Measurements from ENCODE around the gene NSF.
A peak's percentile ranks its signal among the peaks of the same experiment; 100 is the strongest.

The NSF gene

DNA sequence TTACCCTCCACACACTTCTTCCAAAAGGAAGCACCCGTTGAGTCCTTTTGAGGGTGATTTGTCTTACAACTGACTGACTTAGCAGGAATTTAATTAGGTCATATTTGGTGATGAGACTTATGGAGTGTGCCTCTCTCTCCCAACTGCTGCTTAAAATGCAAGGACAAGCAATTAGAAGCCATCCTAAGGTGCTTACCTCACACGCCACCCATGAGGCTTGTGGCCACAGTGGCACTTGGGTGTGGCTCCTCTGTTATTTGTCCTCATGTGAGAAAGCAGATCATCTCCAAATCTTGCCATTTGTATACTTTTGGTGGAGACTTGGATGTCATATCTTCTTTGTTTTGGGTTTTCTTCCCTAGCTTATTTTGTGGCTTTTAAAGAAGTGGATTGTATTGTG is 166.4 kb downstream of the NSF start:
- ATAC-seq: no peak
- TF ChIP-seq OSR1 (CRISPR knock-in tag; IDR thresholded peaks at IDR 0.05) (no peak), CSDC2 (CRISPR knock-in tag; IDR thresholded peaks at IDR 0.05) (no peak), ZFP3 (CRISPR knock-in tag; IDR thresholded peaks at IDR 0.05) (no peak), ZNF8 (CRISPR knock-in tag; IDR thresholded peaks at IDR 0.05) (no peak), ZNF565 (CRISPR knock-in tag; conservative IDR thresholded peaks at IDR 0.05; ENCODE audit: low read depth) (no peak), ZC3H10 (CRISPR knock-in tag; IDR thresholded peaks at IDR 0.05) (no peak), ARNTL (CRISPR knock-in tag; IDR thresholded peaks at IDR 0.05; ENCODE audit: borderline replicate concordance, low read depth) (no peak), SNAI2 (CRISPR knock-in tag; IDR thresholded peaks at IDR 0.05) (no peak), TCF4 (CRISPR knock-in tag; IDR thresholded peaks at IDR 0.05; ENCODE audit: borderline replicate concordance) (no peak), BACH2 (CRISPR knock-in tag; IDR thresholded peaks at IDR 0.05; ENCODE audit: borderline replicate concordance) (no peak), ZFP30 (CRISPR knock-in tag; IDR thresholded peaks at IDR 0.05) (no peak), GLIS3 (CRISPR knock-in tag; IDR thresholded peaks at IDR 0.05) (no peak), PPARA (CRISPR knock-in tag; IDR thresholded peaks at IDR 0.05; ENCODE audit: borderline replicate concordance) (no peak)

- ATAC-seq: peak; percentile 40; the same call in 1 of the 3 replicates
Observed at GRCh38 chr17:46757588-46757987, 167.1 kb downstream of the NSF start.

GRCh38 chr17:46758614-46759013 is 168.1 kb downstream of the NSF start:
- TF ChIP-seq ISL1 (CRISPR knock-in tag; IDR thresholded peaks at IDR 0.05) (no peak), GLIS3 (CRISPR knock-in tag; IDR thresholded peaks at IDR 0.05) (no peak), CSRNP3 (CRISPR knock-in tag; IDR thresholded peaks at IDR 0.05) (no peak), PPARA (CRISPR knock-in tag; IDR thresholded peaks at IDR 0.05; ENCODE audit: borderline replicate concordance) (no peak), BACH2 (CRISPR knock-in tag; IDR thresholded peaks at IDR 0.05; ENCODE audit: borderline replicate concordance) (no peak), CSDC2 (CRISPR knock-in tag; IDR thresholded peaks at IDR 0.05) (no peak), TOX (CRISPR knock-in tag; IDR thresholded peaks at IDR 0.05; ENCODE audit: borderline replicate concordance) (no peak), TCF4 (CRISPR knock-in tag; IDR thresholded peaks at IDR 0.05; ENCODE audit: borderline replicate concordance) (no peak), ZFP3 (CRISPR knock-in tag; IDR thresholded peaks at IDR 0.05) (no peak), ZNF70 (CRISPR knock-in tag; IDR thresholded peaks at IDR 0.05) (no peak)
- no peak for ATAC-seq

GRCh38 chr17:46759141-46759540 is 168.7 kb downstream of the NSF start:
- ATAC-seq: no peak
- no peak for TF ChIP-seq CSDC2 (CRISPR knock-in tag; IDR thresholded peaks at IDR 0.05)
- TF ChIP-seq, protein P1, sequence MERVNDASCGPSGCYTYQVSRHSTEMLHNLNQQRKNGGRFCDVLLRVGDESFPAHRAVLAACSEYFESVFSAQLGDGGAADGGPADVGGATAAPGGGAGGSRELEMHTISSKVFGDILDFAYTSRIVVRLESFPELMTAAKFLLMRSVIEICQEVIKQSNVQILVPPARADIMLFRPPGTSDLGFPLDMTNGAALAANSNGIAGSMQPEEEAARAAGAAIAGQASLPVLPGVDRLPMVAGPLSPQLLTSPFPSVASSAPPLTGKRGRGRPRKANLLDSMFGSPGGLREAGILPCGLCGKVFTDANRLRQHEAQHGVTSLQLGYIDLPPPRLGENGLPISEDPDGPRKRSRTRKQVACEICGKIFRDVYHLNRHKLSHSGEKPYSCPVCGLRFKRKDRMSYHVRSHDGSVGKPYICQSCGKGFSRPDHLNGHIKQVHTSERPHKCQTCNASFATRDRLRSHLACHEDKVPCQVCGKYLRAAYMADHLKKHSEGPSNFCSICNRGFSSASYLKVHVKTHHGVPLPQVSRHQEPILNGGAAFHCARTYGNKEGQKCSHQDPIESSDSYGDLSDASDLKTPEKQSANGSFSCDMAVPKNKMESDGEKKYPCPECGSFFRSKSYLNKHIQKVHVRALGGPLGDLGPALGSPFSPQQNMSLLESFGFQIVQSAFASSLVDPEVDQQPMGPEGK (CRISPR knock-in tag; IDR thresholded peaks at IDR 0.05; ENCODE audit: borderline replicate concordance): no peak
- TF ChIP-seq ZNF8 (CRISPR knock-in tag; IDR thresholded peaks at IDR 0.05): no peak
- TF ChIP-seq GLIS3 (CRISPR knock-in tag; IDR thresholded peaks at IDR 0.05): no peak
- TF ChIP-seq ISL1 (CRISPR knock-in tag; IDR thresholded peaks at IDR 0.05): no peak
- TF ChIP-seq ESRRG (CRISPR knock-in tag; IDR thresholded peaks at IDR 0.05): no peak
- no peak for TF ChIP-seq TCF4 (CRISPR knock-in tag; IDR thresholded peaks at IDR 0.05; ENCODE audit: borderline replicate concordance)
- no peak for TF ChIP-seq ZC3H10 (CRISPR knock-in tag; IDR thresholded peaks at IDR 0.05)
- no peak for TF ChIP-seq ZNF70 (CRISPR knock-in tag; IDR thresholded peaks at IDR 0.05)
- TF ChIP-seq OSR1 (CRISPR knock-in tag; IDR thresholded peaks at IDR 0.05): no peak

DNA sequence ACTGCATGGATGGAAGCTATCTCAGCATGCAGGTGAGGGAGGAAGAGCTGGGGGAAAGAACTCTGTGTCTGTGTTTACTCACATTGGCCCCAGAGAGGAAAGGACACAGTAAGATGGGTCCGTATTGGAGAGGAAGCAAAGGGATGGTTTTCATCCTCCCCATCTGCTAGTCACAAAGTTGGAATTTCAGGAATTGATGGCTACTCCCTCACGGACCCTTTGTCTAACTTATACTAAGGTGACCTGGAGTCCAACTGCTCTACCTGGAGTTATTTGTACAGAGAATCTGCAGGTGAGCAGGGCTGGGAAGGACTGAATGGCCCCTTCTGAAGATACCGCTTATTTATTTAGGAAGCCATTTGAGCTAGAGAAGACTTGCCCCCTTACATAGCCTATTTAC is 172.9 kb downstream of the NSF start:
- no peak for ATAC-seq

More for the DNA sequence above, 172.9 kb downstream of the NSF start:
- TF ChIP-seq, protein P2, sequence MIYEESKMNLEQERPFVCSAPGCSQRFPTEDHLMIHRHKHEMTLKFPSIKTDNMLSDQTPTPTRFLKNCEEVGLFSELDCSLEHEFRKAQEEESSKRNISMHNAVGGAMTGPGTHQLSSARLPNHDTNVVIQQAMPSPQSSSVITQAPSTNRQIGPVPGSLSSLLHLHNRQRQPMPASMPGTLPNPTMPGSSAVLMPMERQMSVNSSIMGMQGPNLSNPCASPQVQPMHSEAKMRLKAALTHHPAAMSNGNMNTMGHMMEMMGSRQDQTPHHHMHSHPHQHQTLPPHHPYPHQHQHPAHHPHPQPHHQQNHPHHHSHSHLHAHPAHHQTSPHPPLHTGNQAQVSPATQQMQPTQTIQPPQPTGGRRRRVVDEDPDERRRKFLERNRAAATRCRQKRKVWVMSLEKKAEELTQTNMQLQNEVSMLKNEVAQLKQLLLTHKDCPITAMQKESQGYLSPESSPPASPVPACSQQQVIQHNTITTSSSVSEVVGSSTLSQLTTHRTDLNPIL (CRISPR knock-in tag; IDR thresholded peaks at IDR 0.05; ENCODE audit: low read depth): no peak
- no peak for TF ChIP-seq ISL1 (CRISPR knock-in tag; IDR thresholded peaks at IDR 0.05)
- TF ChIP-seq, protein P1 (CRISPR knock-in tag; IDR thresholded peaks at IDR 0.05; ENCODE audit: borderline replicate concordance): no peak
- no peak for TF ChIP-seq OSR1 (CRISPR knock-in tag; IDR thresholded peaks at IDR 0.05)
- TF ChIP-seq, protein P3, sequence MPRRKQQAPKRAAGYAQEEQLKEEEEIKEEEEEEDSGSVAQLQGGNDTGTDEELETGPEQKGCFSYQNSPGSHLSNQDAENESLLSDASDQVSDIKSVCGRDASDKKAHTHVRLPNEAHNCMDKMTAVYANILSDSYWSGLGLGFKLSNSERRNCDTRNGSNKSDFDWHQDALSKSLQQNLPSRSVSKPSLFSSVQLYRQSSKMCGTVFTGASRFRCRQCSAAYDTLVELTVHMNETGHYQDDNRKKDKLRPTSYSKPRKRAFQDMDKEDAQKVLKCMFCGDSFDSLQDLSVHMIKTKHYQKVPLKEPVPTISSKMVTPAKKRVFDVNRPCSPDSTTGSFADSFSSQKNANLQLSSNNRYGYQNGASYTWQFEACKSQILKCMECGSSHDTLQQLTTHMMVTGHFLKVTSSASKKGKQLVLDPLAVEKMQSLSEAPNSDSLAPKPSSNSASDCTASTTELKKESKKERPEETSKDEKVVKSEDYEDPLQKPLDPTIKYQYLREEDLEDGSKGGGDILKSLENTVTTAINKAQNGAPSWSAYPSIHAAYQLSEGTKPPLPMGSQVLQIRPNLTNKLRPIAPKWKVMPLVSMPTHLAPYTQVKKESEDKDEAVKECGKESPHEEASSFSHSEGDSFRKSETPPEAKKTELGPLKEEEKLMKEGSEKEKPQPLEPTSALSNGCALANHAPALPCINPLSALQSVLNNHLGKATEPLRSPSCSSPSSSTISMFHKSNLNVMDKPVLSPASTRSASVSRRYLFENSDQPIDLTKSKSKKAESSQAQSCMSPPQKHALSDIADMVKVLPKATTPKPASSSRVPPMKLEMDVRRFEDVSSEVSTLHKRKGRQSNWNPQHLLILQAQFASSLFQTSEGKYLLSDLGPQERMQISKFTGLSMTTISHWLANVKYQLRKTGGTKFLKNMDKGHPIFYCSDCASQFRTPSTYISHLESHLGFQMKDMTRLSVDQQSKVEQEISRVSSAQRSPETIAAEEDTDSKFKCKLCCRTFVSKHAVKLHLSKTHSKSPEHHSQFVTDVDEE (CRISPR knock-in tag; IDR thresholded peaks at IDR 0.05): no peak
- no peak for TF ChIP-seq ZNF70 (CRISPR knock-in tag; IDR thresholded peaks at IDR 0.05)
- TF ChIP-seq ESRRG (CRISPR knock-in tag; IDR thresholded peaks at IDR 0.05): no peak
- TF ChIP-seq GLIS3 (CRISPR knock-in tag; IDR thresholded peaks at IDR 0.05): no peak
- TF ChIP-seq, protein P4, sequence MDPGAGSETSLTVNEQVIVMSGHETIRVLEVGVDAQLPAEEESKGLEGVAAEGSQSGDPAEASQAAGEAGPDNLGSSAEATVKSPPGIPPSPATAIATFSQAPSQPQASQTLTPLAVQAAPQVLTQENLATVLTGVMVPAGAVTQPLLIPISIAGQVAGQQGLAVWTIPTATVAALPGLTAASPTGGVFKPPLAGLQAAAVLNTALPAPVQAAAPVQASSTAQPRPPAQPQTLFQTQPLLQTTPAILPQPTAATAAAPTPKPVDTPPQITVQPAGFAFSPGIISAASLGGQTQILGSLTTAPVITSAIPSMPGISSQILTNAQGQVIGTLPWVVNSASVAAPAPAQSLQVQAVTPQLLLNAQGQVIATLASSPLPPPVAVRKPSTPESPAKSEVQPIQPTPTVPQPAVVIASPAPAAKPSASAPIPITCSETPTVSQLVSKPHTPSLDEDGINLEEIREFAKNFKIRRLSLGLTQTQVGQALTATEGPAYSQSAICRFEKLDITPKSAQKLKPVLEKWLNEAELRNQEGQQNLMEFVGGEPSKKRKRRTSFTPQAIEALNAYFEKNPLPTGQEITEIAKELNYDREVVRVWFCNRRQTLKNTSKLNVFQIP (CRISPR knock-in tag; IDR thresholded peaks at IDR 0.05; ENCODE audit: borderline replicate concordance, low read depth): no peak
